ENCODE measurements around the gene EHD2. TPM values are rescaled to one million over a fixed set of nuclear protein-coding genes. Genes with fewer than 3 reads are reported as not detected.

EHD2 gene
- total RNA-seq, 2 donors from 2014 or later: 48.7 to 83.2 TPM

GRCh38 chr19:47778049-47778953 is 65.1 kb downstream of the EHD2 start, which contains the start of gene SELENOW:
TSS of gene SELENOW (plus strand) at chr19:47778703. CDS start at chr19:47778786, 83 bp downstream.
- TF ChIP-seq POLR2A (IDR thresholded peaks at IDR 0.05) (peak; percentile 95), POLR2AphosphoS5 (IDR thresholded peaks at IDR 0.05) (peak; percentile 93)
- TF ChIP-seq, protein P1, sequence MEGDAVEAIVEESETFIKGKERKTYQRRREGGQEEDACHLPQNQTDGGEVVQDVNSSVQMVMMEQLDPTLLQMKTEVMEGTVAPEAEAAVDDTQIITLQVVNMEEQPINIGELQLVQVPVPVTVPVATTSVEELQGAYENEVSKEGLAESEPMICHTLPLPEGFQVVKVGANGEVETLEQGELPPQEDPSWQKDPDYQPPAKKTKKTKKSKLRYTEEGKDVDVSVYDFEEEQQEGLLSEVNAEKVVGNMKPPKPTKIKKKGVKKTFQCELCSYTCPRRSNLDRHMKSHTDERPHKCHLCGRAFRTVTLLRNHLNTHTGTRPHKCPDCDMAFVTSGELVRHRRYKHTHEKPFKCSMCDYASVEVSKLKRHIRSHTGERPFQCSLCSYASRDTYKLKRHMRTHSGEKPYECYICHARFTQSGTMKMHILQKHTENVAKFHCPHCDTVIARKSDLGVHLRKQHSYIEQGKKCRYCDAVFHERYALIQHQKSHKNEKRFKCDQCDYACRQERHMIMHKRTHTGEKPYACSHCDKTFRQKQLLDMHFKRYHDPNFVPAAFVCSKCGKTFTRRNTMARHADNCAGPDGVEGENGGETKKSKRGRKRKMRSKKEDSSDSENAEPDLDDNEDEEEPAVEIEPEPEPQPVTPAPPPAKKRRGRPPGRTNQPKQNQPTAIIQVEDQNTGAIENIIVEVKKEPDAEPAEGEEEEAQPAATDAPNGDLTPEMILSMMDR (IDR thresholded peaks at IDR 0.05): peak in 1 of 4 experiments; percentile 10
- H3K36me3 ChIP-seq: peaks cover 0 to 4% of the 10 kb centered on the region in 2 donors
- WGBS: 1% methylated on average over 54 of the region's 65 CpGs
- H3K4me1 ChIP-seq (replicated peaks): peaks cover 9% of the 10 kb centered on the region
- peak within 1 kb of the TSS; percentile 89 to 94 for H3K4me3 ChIP-seq
- peak; percentile 70 for DNase-seq (ENCODE audit: low spot score)
- peak within 1 kb of the TSS; percentile 95 to 99 for H3K27ac ChIP-seq
- intact Hi-C loops (cut with DNase I): loop anchor here (5.0 kb wide), 1 partner anchor 61 kb away; no protein-coding TSS in a partner anchor
- no peaks in the 10 kb centered on the region for H3K9me3 ChIP-seq
- no peaks in the 10 kb centered on the region for H3K27me3 ChIP-seq (replicated peaks; ENCODE audit: insufficient read depth)

GRCh38 chr19:47778954-47779351 is 65.7 kb downstream of the EHD2 start:
- H3K36me3 ChIP-seq: peaks cover 0 to 4% of the 10 kb centered on the region in 2 donors
- peak overlapping the region; percentile 95 to 99 for H3K27ac ChIP-seq
- peak overlapping the region; percentile 89 to 94 for H3K4me3 ChIP-seq
- DNase-seq (ENCODE audit: low spot score): peak; percentile 46
- H3K9me3 ChIP-seq: no peaks in the 10 kb centered on the region
- H3K27me3 ChIP-seq (replicated peaks; ENCODE audit: insufficient read depth): no peaks in the 10 kb centered on the region
- TF ChIP-seq POLR2AphosphoS5 (IDR thresholded peaks at IDR 0.05): peak; percentile 6
- TF ChIP-seq POLR2A (IDR thresholded peaks at IDR 0.05): no peak
- TF ChIP-seq, protein P1 (IDR thresholded peaks at IDR 0.05): no peak
- peaks cover 9% of the 10 kb centered on the region for H3K4me1 ChIP-seq (replicated peaks)
- under 1% methylated on average over 20 of the region's 20 CpGs for WGBS
- intact Hi-C loops (cut with DNase I): loop anchor here (5.0 kb wide), 1 partner anchor 62 kb away; no protein-coding TSS in a partner anchor

DNA sequence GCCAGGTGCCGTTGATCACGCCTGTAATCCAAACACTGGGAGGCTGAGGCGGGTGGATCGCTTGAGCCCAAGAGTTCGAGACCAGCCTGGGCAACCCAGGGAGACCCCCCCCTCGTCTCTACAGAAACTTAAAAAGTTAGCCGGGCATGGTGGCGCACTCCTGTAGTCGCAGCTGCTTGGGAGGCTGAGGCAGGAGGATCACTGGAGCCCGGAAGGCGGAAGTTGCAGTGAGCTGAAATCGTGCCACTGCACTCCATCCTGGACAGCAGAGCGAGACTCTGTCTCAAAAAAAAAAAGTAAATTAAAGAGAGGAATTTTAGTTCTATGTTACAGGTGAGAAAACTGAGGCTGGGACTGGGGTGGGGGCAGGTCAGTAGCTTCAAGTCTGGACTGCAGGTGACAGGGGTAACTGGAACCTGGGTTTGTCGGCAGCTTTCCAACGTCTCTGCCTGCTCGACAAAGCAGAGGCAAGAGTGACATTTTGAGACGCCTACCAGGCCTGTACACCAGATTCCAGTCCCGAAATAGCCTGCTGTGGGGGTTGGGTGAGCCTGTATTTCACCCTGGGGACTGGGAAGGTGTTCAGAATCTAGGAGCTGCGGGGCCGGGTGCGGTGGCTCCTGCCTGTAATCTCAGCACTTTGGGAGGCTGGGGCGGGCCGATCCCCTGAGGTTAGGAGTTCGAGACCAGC is 66.4 kb downstream of the EHD2 start:
- TF ChIP-seq, protein P1 (IDR thresholded peaks at IDR 0.05): no peak
- TF ChIP-seq POLR2A (IDR thresholded peaks at IDR 0.05) (no peak), POLR2AphosphoS5 (IDR thresholded peaks at IDR 0.05) (peak; percentile 59)
- Histone ChIP-seq H3K27ac (peak overlapping the region; percentile 95 to 99), H3K36me3 (peaks cover 4% of the 10 kb centered on the region in 2 donors), H3K4me3 (peak overlapping the region; percentile 89 to 94), H3K4me1 (replicated peaks) (peaks cover 9% of the 10 kb centered on the region), H3K27me3 (replicated peaks; ENCODE audit: insufficient read depth) (no peaks in the 10 kb centered on the region), H3K9me3 (no peaks in the 10 kb centered on the region)
- DNase-seq (ENCODE audit: low spot score): peak; percentile 35
- 47% methylated on average over 24 of the region's 24 CpGs for WGBS
- intact Hi-C loops (cut with DNase I): loop anchor here (5.0 to 10.0 kb wide), 2 partner anchors 62 to 175 kb away; partner anchors contain the start of gene BICRA

- Histone ChIP-seq H3K4me3 (peak overlapping the region; percentile 89 to 94), H3K4me1 (replicated peaks) (peaks cover 9% of the 10 kb centered on the region), H3K27ac (peak overlapping the region; percentile 95 to 99), H3K9me3 (no peaks in the 10 kb centered on the region), H3K36me3 (peaks cover 4% of the 10 kb centered on the region in 2 donors), H3K27me3 (replicated peaks; ENCODE audit: insufficient read depth) (no peaks in the 10 kb centered on the region)
- intact Hi-C loops (cut with DNase I): loop anchor here (10.0 kb wide), 1 partner anchor 175 kb away; the partner anchor contains the start of gene BICRA
- WGBS: 65% methylated on average over 9 of the region's 9 CpGs
- no peak for DNase-seq (ENCODE audit: low spot score)
- TF ChIP-seq POLR2AphosphoS5 (IDR thresholded peaks at IDR 0.05) (no peak), POLR2A (IDR thresholded peaks at IDR 0.05) (no peak)
- TF ChIP-seq, protein P1 (IDR thresholded peaks at IDR 0.05): no peak
Observed at GRCh38 chr19:47780215-47780551, 67.0 kb downstream of the EHD2 start.
